BLaER1 treated with 17β-estradiol and CSF1 and Interleukin-3, amounts not matched to agents 10 nM and 100 nM (cell line): ENCODE measurements around the gene ZBTB34.
"Not testable (repeated sequence)": the region's sequence is repeated elsewhere in the genome, so short reads cannot be mapped to it uniquely, and the experiment has no call there.

Experiments
- H3K27ac ChIP-seq, 11 experiments: shearing (Covaris generic); formaldehyde crosslinking; 2 replicates each; pipeline ENCODE4 v1.8.1; 2022
- H3K27me3 ChIP-seq, 11 experiments: shearing (Covaris generic); formaldehyde crosslinking; 2 replicates each; pipeline ENCODE4 v1.8.1; 2022
- H3K36me3 ChIP-seq, 11 experiments: shearing (Covaris generic); formaldehyde crosslinking; 2 replicates each; pipeline ENCODE4 v1.8.1; 2022
- H3K4me1 ChIP-seq, 10 experiments: shearing (Covaris generic); formaldehyde crosslinking; 2 replicates each; pipeline ENCODE4 v1.8.1; 2022
- H3K4me2 ChIP-seq, 11 experiments: shearing (Covaris generic); formaldehyde crosslinking; 2 replicates each; pipeline ENCODE4 v1.8.1; 2022
- H3K4me3 ChIP-seq, 10 experiments: shearing (Covaris generic); formaldehyde crosslinking; 2 replicates each; pipeline ENCODE4 v1.8.1; 2022
- H3K9ac ChIP-seq, 11 experiments: shearing (Covaris generic); formaldehyde crosslinking; 2 replicates each; pipeline ENCODE4 v1.8.1; 2022
- H3K9me3 ChIP-seq, 11 experiments: shearing (Covaris generic); formaldehyde crosslinking; replicated peaks in 1 of 11; 2 replicates each; pipeline ENCODE4 v1.8.1; 2022
- H4K20me1 ChIP-seq, 11 experiments: shearing (Covaris generic); formaldehyde crosslinking; 2 replicates each; pipeline ENCODE4 v1.8.1; 2022
- Cebpa-rat ChIP-seq, 11 experiments: shearing (Covaris generic); IDR thresholded peaks; 2 replicates each; pipeline ENCODE4 v1.8.1; 2022

Gene ZBTB34, protein sequence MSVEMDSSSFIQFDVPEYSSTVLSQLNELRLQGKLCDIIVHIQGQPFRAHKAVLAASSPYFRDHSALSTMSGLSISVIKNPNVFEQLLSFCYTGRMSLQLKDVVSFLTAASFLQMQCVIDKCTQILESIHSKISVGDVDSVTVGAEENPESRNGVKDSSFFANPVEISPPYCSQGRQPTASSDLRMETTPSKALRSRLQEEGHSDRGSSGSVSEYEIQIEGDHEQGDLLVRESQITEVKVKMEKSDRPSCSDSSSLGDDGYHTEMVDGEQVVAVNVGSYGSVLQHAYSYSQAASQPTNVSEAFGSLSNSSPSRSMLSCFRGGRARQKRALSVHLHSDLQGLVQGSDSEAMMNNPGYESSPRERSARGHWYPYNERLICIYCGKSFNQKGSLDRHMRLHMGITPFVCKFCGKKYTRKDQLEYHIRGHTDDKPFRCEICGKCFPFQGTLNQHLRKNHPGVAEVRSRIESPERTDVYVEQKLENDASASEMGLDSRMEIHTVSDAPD

DNA sequence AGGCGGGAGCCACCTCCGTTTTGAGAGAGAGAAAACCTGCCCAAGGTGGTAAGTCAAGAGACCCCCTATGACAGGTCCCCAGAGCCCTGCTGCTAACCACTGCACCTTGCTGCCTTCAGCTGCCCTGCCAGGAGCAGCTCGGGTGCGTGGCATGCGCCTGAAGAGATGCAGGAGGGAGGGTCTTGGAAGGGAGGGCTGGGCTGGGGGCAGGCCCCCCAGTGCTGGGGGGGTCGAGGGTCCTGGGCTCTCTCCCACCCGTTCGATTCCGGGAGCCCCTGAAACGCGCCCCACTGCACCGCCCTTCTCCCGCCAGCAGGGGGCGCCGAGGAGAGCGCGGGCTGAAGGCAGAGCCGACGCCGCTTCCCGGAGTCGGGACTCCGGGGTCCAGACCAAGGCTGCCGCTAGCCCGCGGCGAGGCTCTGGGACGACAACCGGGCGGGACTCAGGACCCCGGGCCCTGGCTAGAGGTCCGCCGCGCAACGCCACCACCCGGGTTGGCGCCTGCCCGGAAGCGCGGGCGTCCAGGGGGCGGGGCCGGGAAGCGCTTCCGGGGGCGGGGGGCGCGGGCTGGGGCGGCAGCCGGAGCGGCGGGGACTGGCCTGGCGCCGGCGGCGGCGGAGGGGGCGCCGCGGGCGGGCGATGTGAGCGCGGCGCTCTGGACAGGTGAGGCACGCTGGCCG lies at the start of gene ZBTB34:
TSS of gene ZBTB34 (plus strand) at position 563 of the 680 bp plus-strand sequence. CDS start 18,761 bp downstream, outside the sequence.
- peak within 1 kb of the TSS; percentile 83 to 94 (median 88) for H3K27ac ChIP-seq
- H3K36me3 ChIP-seq = peaks cover 17 to 22% (median 21%) of the 10 kb centered on the region in 11 experiments
- peaks cover 7 to 42% (median 28%) of the 10 kb centered on the region in 11 experiments; a peak in 18 of 22 replicates for H4K20me1 ChIP-seq
- peak within 1 kb of the TSS; percentile 84 to 98 (median 93) for H3K4me2 ChIP-seq
- no peak for TF ChIP-seq Cebpa-rat (IDR thresholded peaks at IDR 0.05)
- H3K27me3 ChIP-seq = no peaks in the 10 kb centered on the region
- peaks cover 24 to 44% (median 36%) of the 10 kb centered on the region in 10 experiments for H3K4me1 ChIP-seq
- H3K9ac ChIP-seq = peak within 1 kb of the TSS; percentile 86 to 96 (median 92)
- peak within 1 kb of the TSS; percentile 85 to 98 (median 97) for H3K4me3 ChIP-seq
- no peaks in the 10 kb centered on the region for H3K9me3 ChIP-seq

- Histone ChIP-seq H3K9me3 (peaks cover 22 to 41% (median 36%) of the 10 kb centered on the region in 11 experiments), H3K4me3 (no peak overlapping the region), H4K20me1 (peaks cover 0 to 75% (median 39%) of the 10 kb centered on the region in 11 experiments; a peak in 13 of 22 replicates), H3K9ac (no peak overlapping the region), H3K27me3 (no peaks in the 10 kb centered on the region), H3K27ac (no peak overlapping the region), H3K36me3 (peaks cover 82 to 98% (median 90%) of the 10 kb centered on the region in 11 experiments), H3K4me1 (peaks cover 0 to 13% (median under 1%) of the 10 kb centered on the region in 10 experiments; a peak in 7 of 20 replicates), H3K4me2 (no peak overlapping the region)
- no peak for TF ChIP-seq Cebpa-rat (IDR thresholded peaks at IDR 0.05)
Measured at GRCh38 chr9:126813072-126813471, 47.4 kb upstream of the ZBTB34 start.

DNA sequence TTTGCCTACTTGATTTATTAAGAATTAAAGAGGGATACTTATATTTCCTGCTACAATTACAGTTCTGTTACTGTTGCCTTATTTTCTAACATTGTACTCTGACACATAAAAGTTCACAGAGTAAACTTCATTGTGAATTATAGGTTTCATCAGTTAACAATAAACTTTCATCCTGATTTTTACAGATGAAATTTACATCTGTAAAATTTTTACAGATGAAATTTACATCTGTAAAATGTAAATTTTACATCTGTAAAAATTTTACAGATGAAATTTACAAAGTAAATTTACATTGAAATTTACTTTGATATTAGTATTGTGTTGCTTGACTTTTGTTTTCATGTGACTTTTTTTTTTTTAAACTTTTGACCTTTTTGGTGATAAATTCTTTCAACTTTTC lies 46.3 kb upstream of the ZBTB34 start:
- TF ChIP-seq Cebpa-rat (IDR thresholded peaks at IDR 0.05) = no peak
- no peaks in the 10 kb centered on the region for H3K27me3 ChIP-seq
- H3K4me1 ChIP-seq = peaks cover 0 to 3% (median 0%) of the 10 kb centered on the region in 10 experiments; a peak in 4 of 20 replicates
- no peak overlapping the region for H3K4me3 ChIP-seq
- H3K9me3 ChIP-seq = peaks cover 32 to 51% (median 46%) of the 10 kb centered on the region in 11 experiments
- no peak overlapping the region for H3K9ac ChIP-seq
- no peak overlapping the region for H3K4me2 ChIP-seq
- peaks cover 89 to 98% (median 95%) of the 10 kb centered on the region in 11 experiments for H3K36me3 ChIP-seq
- H4K20me1 ChIP-seq = peaks cover 0 to 65% (median 29%) of the 10 kb centered on the region in 11 experiments; a peak in 13 of 22 replicates
- H3K27ac ChIP-seq = no peak overlapping the region

GRCh38 chr9:126817615-126818014 lies 42.8 kb upstream of the ZBTB34 start:
- H3K27ac ChIP-seq, H3K9ac ChIP-seq, H3K27me3 ChIP-seq, H3K4me3 ChIP-seq, H3K4me2 ChIP-seq: not testable (repeated sequence)
- H3K9me3 ChIP-seq = peaks cover 52 to 70% (median 63%) of the 10 kb centered on the region in 11 experiments
- peaks cover 0 to 16% (median 11%) of the 10 kb centered on the region in 10 experiments; a peak in 12 of 20 replicates for H3K4me1 ChIP-seq
- peaks cover 78 to 97% (median 87%) of the 10 kb centered on the region in 11 experiments for H3K36me3 ChIP-seq
- H4K20me1 ChIP-seq = peaks cover 6 to 58% (median 17%) of the 10 kb centered on the region in 11 experiments; a peak in 13 of 22 replicates

GRCh38 chr9:126818482-126818881 lies 42.0 kb upstream of the ZBTB34 start:
- no peak overlapping the region for H3K9ac ChIP-seq
- TF ChIP-seq Cebpa-rat (IDR thresholded peaks at IDR 0.05) = no peak
- H4K20me1 ChIP-seq = peaks cover 6 to 58% (median 17%) of the 10 kb centered on the region in 11 experiments; a peak in 13 of 22 replicates
- H3K9me3 ChIP-seq = peaks cover 52 to 63% (median 60%) of the 10 kb centered on the region in 11 experiments
- H3K4me3 ChIP-seq = 0 out of 20 replicates have a peak overlapping the region, but pooled peaks of 1 of the 10 experiments have one; percentile 26
- no peak overlapping the region for H3K4me2 ChIP-seq
- no peak overlapping the region for H3K27ac ChIP-seq
- H3K4me1 ChIP-seq = peaks cover 0 to 18% (median 12%) of the 10 kb centered on the region in 10 experiments; a peak in 12 of 20 replicates
- no peaks in the 10 kb centered on the region for H3K27me3 ChIP-seq
- H3K36me3 ChIP-seq = peaks cover 69 to 97% (median 81%) of the 10 kb centered on the region in 11 experiments

GRCh38 chr9:126819482-126819881 lies 41.0 kb upstream of the ZBTB34 start:
- Histone ChIP-seq H3K27ac (no peak overlapping the region), H3K9me3 (peaks cover 47 to 53% (median 51%) of the 10 kb centered on the region in 11 experiments), H3K27me3 (no peaks in the 10 kb centered on the region), H3K36me3 (peaks cover 66 to 98% (median 80%) of the 10 kb centered on the region in 11 experiments), H3K4me3 (peak overlapping the region in 1 of 10 experiments; percentile 22; a peak in 2 of 20 replicates), H3K9ac (no peak overlapping the region), H3K4me1 (peaks cover 0 to 18% (median 12%) of the 10 kb centered on the region in 10 experiments; a peak in 12 of 20 replicates), H3K4me2 (no peak overlapping the region), H4K20me1 (peaks cover 7 to 65% (median 23%) of the 10 kb centered on the region in 11 experiments; a peak in 14 of 22 replicates)
- no peak for TF ChIP-seq Cebpa-rat (IDR thresholded peaks at IDR 0.05)

- Histone ChIP-seq H3K9me3 (peaks cover 33 to 40% (median 38%) of the 10 kb centered on the region in 11 experiments), H3K4me2 (peak overlapping the region in 7 of 11 experiments; percentile 8 to 48 (median 30); a peak in 11 of 22 replicates), H3K4me3 (no peak overlapping the region), H3K4me1 (peaks cover 0 to 29% (median 19%) of the 10 kb centered on the region in 10 experiments; a peak in 12 of 20 replicates), H3K27ac (peak overlapping the region in 3 of 11 experiments; percentile 16 to 39 (median 34); a peak in 2 of 22 replicates), H3K27me3 (no peaks in the 10 kb centered on the region), H3K9ac (peak overlapping the region in 1 of 11 experiments; percentile 47; a peak in 2 of 22 replicates), H4K20me1 (peaks cover 7 to 75% (median 34%) of the 10 kb centered on the region in 11 experiments; a peak in 16 of 22 replicates), H3K36me3 (peaks cover 47 to 100% (median 69%) of the 10 kb centered on the region in 11 experiments)
- TF ChIP-seq Cebpa-rat (IDR thresholded peaks at IDR 0.05) = no peak
Measured at GRCh38 chr9:126822278-126822677, 38.2 kb upstream of the ZBTB34 start.

DNA sequence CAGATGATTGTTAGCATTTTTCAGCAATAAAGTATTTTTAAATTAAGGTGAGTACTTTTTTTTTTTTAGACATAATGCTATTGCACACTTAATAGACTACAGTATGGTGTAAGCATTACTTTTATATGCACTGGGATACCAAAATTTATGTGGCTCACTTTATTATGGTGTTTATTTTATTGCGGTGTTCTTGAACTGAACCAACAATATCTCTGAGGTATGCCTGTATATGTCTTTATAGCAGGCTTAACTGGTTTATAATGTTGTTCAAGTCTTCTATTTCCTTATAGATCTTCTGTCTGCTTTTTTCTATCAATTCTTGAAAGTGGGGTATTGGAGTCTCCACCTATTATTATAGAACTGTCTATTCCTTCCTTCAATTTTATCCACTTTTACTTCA lies 37.6 kb upstream of the ZBTB34 start:
- H3K4me1 ChIP-seq = peaks cover 0 to 29% (median 19%) of the 10 kb centered on the region in 10 experiments; a peak in 12 of 20 replicates
- 0 out of 22 replicates have a peak overlapping the region, but pooled peaks of 1 of the 11 experiments have one; percentile 39 for H3K27ac ChIP-seq
- H3K27me3 ChIP-seq = no peaks in the 10 kb centered on the region
- peaks cover 7 to 81% (median 40%) of the 10 kb centered on the region in 11 experiments; a peak in 16 of 22 replicates for H4K20me1 ChIP-seq
- no peak for TF ChIP-seq Cebpa-rat (IDR thresholded peaks at IDR 0.05)
- H3K4me3 ChIP-seq = no peak overlapping the region
- H3K9ac ChIP-seq = 0 out of 22 replicates have a peak overlapping the region, but pooled peaks of 1 of the 11 experiments have one; percentile 47
- H3K9me3 ChIP-seq = peaks cover 27 to 34% (median 32%) of the 10 kb centered on the region in 11 experiments
- peaks cover 47 to 100% (median 69%) of the 10 kb centered on the region in 11 experiments for H3K36me3 ChIP-seq
- H3K4me2 ChIP-seq = peak overlapping the region in 4 of 11 experiments; percentile 23 to 48 (median 39); a peak in 5 of 22 replicates

DNA sequence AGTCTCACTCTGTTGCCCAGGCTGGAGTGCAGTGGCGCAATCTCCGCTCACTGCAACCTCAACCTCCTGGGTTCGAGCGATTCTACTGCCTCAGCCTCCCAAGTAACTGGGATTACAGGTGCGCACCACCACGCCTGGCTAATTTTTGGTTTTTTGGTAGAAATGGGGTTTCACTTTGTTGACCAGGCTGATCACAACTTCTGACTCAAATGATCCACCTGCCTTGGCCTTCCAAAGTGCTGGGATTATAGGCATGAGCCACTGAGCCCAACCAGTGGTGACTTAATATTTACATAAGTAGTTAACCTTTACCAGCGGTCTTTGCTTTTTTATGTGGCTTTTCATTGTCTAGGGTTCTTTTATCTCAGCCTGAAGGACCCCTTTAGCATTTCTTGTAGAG lies 36.4 kb upstream of the ZBTB34 start:
- peaks cover 0 to 29% (median 19%) of the 10 kb centered on the region in 10 experiments; a peak in 12 of 20 replicates for H3K4me1 ChIP-seq
- H3K27me3 ChIP-seq, H3K9ac ChIP-seq, H3K27ac ChIP-seq, H3K4me2 ChIP-seq, H3K4me3 ChIP-seq: not testable (repeated sequence)
- H4K20me1 ChIP-seq = peaks cover 7 to 93% (median 40%) of the 10 kb centered on the region in 11 experiments; a peak in 16 of 22 replicates
- peaks cover 35 to 98% (median 62%) of the 10 kb centered on the region in 11 experiments for H3K36me3 ChIP-seq
- H3K9me3 ChIP-seq = peaks cover 15 to 22% (median 20%) of the 10 kb centered on the region in 11 experiments
